ENCODE data around the gene CLPTM1.

The CLPTM1 gene

GRCh38 chr19:45025264-45025663 lies 70.1 kb downstream of the CLPTM1 start:
- Histone ChIP-seq H3K4me3 (ENCODE audit: low read depth in 1 of 5, low read length in 5 of 5) (no peak overlapping the region), H3K9me3 (ENCODE audit: control insufficient read depth in 5 of 5, low read length in 5 of 5) (no peaks in the 10 kb centered on the region), H3K4me1 (ENCODE audit: control insufficient read depth in 5 of 5, insufficient read depth in 5 of 5, low read length in 5 of 5) (no peaks in the 10 kb centered on the region), H3K9ac (ENCODE audit: low read length in 5 of 5) (no peak overlapping the region), H3K36me3 (ENCODE audit: control insufficient read depth in 5 of 5, insufficient read depth in 5 of 5, low read length in 5 of 5) (peaks cover 0 to 61% (median 18%) of the 10 kb centered on the region in 5 donors), H3K27ac (ENCODE audit: low read depth, low read length) (no peak overlapping the region), H3K27me3 (ENCODE audit: control insufficient read depth in 5 of 5, insufficient read depth in 4 of 5, low read length in 5 of 5) (no peaks in the 10 kb centered on the region)

- Histone ChIP-seq H3K36me3 (ENCODE audit: control insufficient read depth in 5 of 5, insufficient read depth in 5 of 5, low read length in 5 of 5) (peaks cover 0 to 71% (median 26%) of the 10 kb centered on the region in 5 donors), H3K27me3 (ENCODE audit: control insufficient read depth in 5 of 5, insufficient read depth in 4 of 5, low read length in 5 of 5) (no peaks in the 10 kb centered on the region), H3K9ac (ENCODE audit: low read length in 5 of 5) (no peak overlapping the region), H3K27ac (ENCODE audit: low read depth, low read length) (no peak overlapping the region), H3K4me3 (ENCODE audit: low read depth in 1 of 5, low read length in 5 of 5) (no peak overlapping the region), H3K9me3 (ENCODE audit: control insufficient read depth in 5 of 5, low read length in 5 of 5) (no peaks in the 10 kb centered on the region), H3K4me1 (ENCODE audit: control insufficient read depth in 5 of 5, insufficient read depth in 5 of 5, low read length in 5 of 5) (no peaks in the 10 kb centered on the region)
Observed at GRCh38 chr19:45027371-45027770, 72.2 kb downstream of the CLPTM1 start.

- Histone ChIP-seq H3K9ac (ENCODE audit: low read length in 5 of 5) (no peak overlapping the region), H3K9me3 (ENCODE audit: control insufficient read depth in 5 of 5, low read length in 5 of 5) (peaks cover 0 to 5% (median 4%) of the 10 kb centered on the region in 5 donors), H3K36me3 (ENCODE audit: control insufficient read depth in 5 of 5, insufficient read depth in 5 of 5, low read length in 5 of 5) (peaks cover 0 to 83% (median 44%) of the 10 kb centered on the region in 5 donors), H3K27me3 (ENCODE audit: control insufficient read depth in 5 of 5, insufficient read depth in 4 of 5, low read length in 5 of 5) (no peaks in the 10 kb centered on the region), H3K4me3 (ENCODE audit: low read depth in 1 of 5, low read length in 5 of 5) (no peak overlapping the region), H3K4me1 (ENCODE audit: control insufficient read depth in 5 of 5, insufficient read depth in 5 of 5, low read length in 5 of 5) (no peaks in the 10 kb centered on the region), H3K27ac (ENCODE audit: low read depth, low read length) (no peak overlapping the region)
Observed at GRCh38 chr19:45030825-45031224, 75.6 kb downstream of the CLPTM1 start.

GRCh38 chr19:45032421-45032820 lies 77.2 kb downstream of the CLPTM1 start:
- H3K36me3 ChIP-seq (ENCODE audit: control insufficient read depth in 5 of 5, insufficient read depth in 5 of 5, low read length in 5 of 5) = peaks cover 0 to 86% (median 45%) of the 10 kb centered on the region in 5 donors
- no peak overlapping the region for H3K4me3 ChIP-seq (ENCODE audit: low read depth in 1 of 5, low read length in 5 of 5)
- no peak overlapping the region for H3K9ac ChIP-seq (ENCODE audit: low read length in 5 of 5)
- H3K4me1 ChIP-seq (ENCODE audit: control insufficient read depth in 5 of 5, insufficient read depth in 5 of 5, low read length in 5 of 5) = no peaks in the 10 kb centered on the region
- H3K9me3 ChIP-seq (ENCODE audit: control insufficient read depth in 5 of 5, low read length in 5 of 5) = peaks cover 0 to 5% (median 4%) of the 10 kb centered on the region in 5 donors
- H3K27me3 ChIP-seq (ENCODE audit: control insufficient read depth in 5 of 5, insufficient read depth in 4 of 5, low read length in 5 of 5) = no peaks in the 10 kb centered on the region
- H3K27ac ChIP-seq (ENCODE audit: low read depth, low read length) = no peak overlapping the region

- H3K4me1 ChIP-seq (ENCODE audit: control insufficient read depth in 5 of 5, insufficient read depth in 5 of 5, low read length in 5 of 5) = peaks cover 11 to 23% (median 20%) of the 10 kb centered on the region in 5 donors
- peaks cover 0 to 5% (median 4%) of the 10 kb centered on the region in 5 donors for H3K9me3 ChIP-seq (ENCODE audit: control insufficient read depth in 5 of 5, low read length in 5 of 5)
- H3K36me3 ChIP-seq (ENCODE audit: control insufficient read depth in 5 of 5, insufficient read depth in 5 of 5, low read length in 5 of 5) = peaks cover 0 to 66% (median 39%) of the 10 kb centered on the region in 5 donors
- no peak overlapping the region for H3K9ac ChIP-seq (ENCODE audit: low read length in 5 of 5)
- no peak overlapping the region for H3K4me3 ChIP-seq (ENCODE audit: low read depth in 1 of 5, low read length in 5 of 5)
- no peak overlapping the region for H3K27ac ChIP-seq (ENCODE audit: low read depth, low read length)
- H3K27me3 ChIP-seq (ENCODE audit: control insufficient read depth in 5 of 5, insufficient read depth in 4 of 5, low read length in 5 of 5) = no peaks in the 10 kb centered on the region
Observed at GRCh38 chr19:45035755-45036154, 80.6 kb downstream of the CLPTM1 start.

- Histone ChIP-seq H3K9me3 (ENCODE audit: control insufficient read depth in 5 of 5, low read length in 5 of 5) (peaks cover 0 to 5% (median 4%) of the 10 kb centered on the region in 5 donors), H3K4me3 (ENCODE audit: low read depth in 1 of 5, low read length in 5 of 5) (no peak overlapping the region), H3K27me3 (ENCODE audit: control insufficient read depth in 5 of 5, insufficient read depth in 4 of 5, low read length in 5 of 5) (no peaks in the 10 kb centered on the region), H3K9ac (ENCODE audit: low read length in 5 of 5) (no peak overlapping the region), H3K4me1 (ENCODE audit: control insufficient read depth in 5 of 5, insufficient read depth in 5 of 5, low read length in 5 of 5) (peaks cover 11 to 35% (median 22%) of the 10 kb centered on the region in 5 donors), H3K27ac (ENCODE audit: low read depth, low read length) (no peak overlapping the region), H3K36me3 (ENCODE audit: control insufficient read depth in 5 of 5, insufficient read depth in 5 of 5, low read length in 5 of 5) (peaks cover 0 to 67% (median 43%) of the 10 kb centered on the region in 5 donors)
Observed at GRCh38 chr19:45037393-45038169, 82.4 kb downstream of the CLPTM1 start.

- H3K4me1 ChIP-seq (ENCODE audit: control insufficient read depth in 5 of 5, insufficient read depth in 5 of 5, low read length in 5 of 5) = peaks cover 11 to 35% (median 22%) of the 10 kb centered on the region in 5 donors
- peak within 1 kb of the TSS; percentile 98 for H3K27ac ChIP-seq (ENCODE audit: low read depth, low read length)
- peaks cover 0 to 69% (median 45%) of the 10 kb centered on the region in 5 donors for H3K36me3 ChIP-seq (ENCODE audit: control insufficient read depth in 5 of 5, insufficient read depth in 5 of 5, low read length in 5 of 5)
- peaks cover 0 to 5% (median 4%) of the 10 kb centered on the region in 5 donors for H3K9me3 ChIP-seq (ENCODE audit: control insufficient read depth in 5 of 5, low read length in 5 of 5)
- peak within 1 kb of the TSS; percentile 83 to 94 (median 87) for H3K4me3 ChIP-seq (ENCODE audit: low read depth in 1 of 5, low read length in 5 of 5)
- peak within 1 kb of the TSS; percentile 63 to 99 (median 95) for H3K9ac ChIP-seq (ENCODE audit: low read length in 5 of 5)
- H3K27me3 ChIP-seq (ENCODE audit: control insufficient read depth in 5 of 5, insufficient read depth in 4 of 5, low read length in 5 of 5) = no peaks in the 10 kb centered on the region
Observed at GRCh38 chr19:45038931-45039893, 84.0 kb downstream of the CLPTM1 start, which contains the start of gene CLASRP. CLASRP (plus strand) TSS chr19:45039045; CDS start chr19:45040213, 1,168 bp downstream.

GRCh38 chr19:45040059-45040771 lies 85.0 kb downstream of the CLPTM1 start:
- Histone ChIP-seq H3K9ac (ENCODE audit: low read length in 5 of 5) (peak overlapping the region; percentile 22 to 99 (median 95)), H3K4me3 (ENCODE audit: low read depth in 1 of 5, low read length in 5 of 5) (peak overlapping the region; percentile 83 to 94 (median 87)), H3K36me3 (ENCODE audit: control insufficient read depth in 5 of 5, insufficient read depth in 5 of 5, low read length in 5 of 5) (peaks cover 0 to 69% (median 46%) of the 10 kb centered on the region in 5 donors), H3K4me1 (ENCODE audit: control insufficient read depth in 5 of 5, insufficient read depth in 5 of 5, low read length in 5 of 5) (peaks cover 11 to 38% (median 22%) of the 10 kb centered on the region in 5 donors), H3K27me3 (ENCODE audit: control insufficient read depth in 5 of 5, insufficient read depth in 4 of 5, low read length in 5 of 5) (no peaks in the 10 kb centered on the region), H3K27ac (ENCODE audit: low read depth, low read length) (peak overlapping the region; percentile 98), H3K9me3 (ENCODE audit: control insufficient read depth in 5 of 5, low read length in 5 of 5) (peaks cover 0 to 5% (median 4%) of the 10 kb centered on the region in 5 donors)

- H3K27ac ChIP-seq (ENCODE audit: low read depth, low read length) = no peak overlapping the region
- H3K4me3 ChIP-seq (ENCODE audit: low read depth in 1 of 5, low read length in 5 of 5) = no peak overlapping the region
- peaks cover 11 to 47% (median 29%) of the 10 kb centered on the region in 5 donors for H3K4me1 ChIP-seq (ENCODE audit: control insufficient read depth in 5 of 5, insufficient read depth in 5 of 5, low read length in 5 of 5)
- no peaks in the 10 kb centered on the region for H3K27me3 ChIP-seq (ENCODE audit: control insufficient read depth in 5 of 5, insufficient read depth in 4 of 5, low read length in 5 of 5)
- no peaks in the 10 kb centered on the region for H3K9me3 ChIP-seq (ENCODE audit: control insufficient read depth in 5 of 5, low read length in 5 of 5)
- H3K9ac ChIP-seq (ENCODE audit: low read length in 5 of 5) = peak overlapping the region in 3 of 5 donors; percentile 8 to 41 (median 11)
- H3K36me3 ChIP-seq (ENCODE audit: control insufficient read depth in 5 of 5, insufficient read depth in 5 of 5, low read length in 5 of 5) = peaks cover 0 to 71% (median 46%) of the 10 kb centered on the region in 5 donors
Observed at GRCh38 chr19:45041125-45041524, 85.9 kb downstream of the CLPTM1 start.
